Testis (tissue), 2 donors: ENCODE results near the gene ZNF655.

Experiments
- CTCF ChIP-seq, 3 experiments: fragments of 450-650 bp in 2 of 3; fragments of 200-600 bp in 1 of 3; sonication (generic) in 1 of 3; IDR thresholded peaks; one replicate each; pipeline ENCODE4 v1.5.1; 2016 to 2019; ENCODE audit warnings: antibody characterized with exemption in 3 of 3, mild to moderate bottlenecking in 2 of 3, moderate library complexity in 1 of 3
- POLR2A ChIP-seq: fragments of 450-650 bp; IDR thresholded peaks from one replicate; pipeline ENCODE4 v1.6.1; 2017; ENCODE audit warnings: antibody characterized with exemption, mild to moderate bottlenecking, moderate library complexity

- TF ChIP-seq CTCF (IDR thresholded peaks at IDR 0.05) = no peak
- no peak for TF ChIP-seq POLR2A
Observed at GRCh38 chr7:99561737-99562051, 3.3 kb downstream of the ZNF655 start.
